Ovary (tissue), 3 donors: ENCODE data around the gene CCDC3.

ENCODE experiments used
- EP300 ChIP-seq: sonication (generic); formaldehyde crosslinking; IDR thresholded peaks from one replicate; pipeline ENCODE4 v1.6.1; 2017; ENCODE audit warnings: antibody characterized with exemption
- POLR2A ChIP-seq: fragments of 450-650 bp; IDR thresholded peaks from one replicate; pipeline ENCODE4 v1.6.1; 2017; ENCODE audit warnings: antibody characterized with exemption, mild to moderate bottlenecking, moderate library complexity
- TF ChIP-seq, protein P1 (sequence below), 3 donors: fragments of 450-650 bp in 2 of 3; fragments of 200-600 bp in 1 of 3; IDR thresholded peaks; one replicate each; pipeline versions ENCODE4 v1.5.1 to v1.8.0; 2016 to 2022; ENCODE audit warnings: antibody characterized with exemption in 3 of 3, mild to moderate bottlenecking in 1 of 3
- donor health status: DM: no; HTN: no; CAD: no.

DNA sequence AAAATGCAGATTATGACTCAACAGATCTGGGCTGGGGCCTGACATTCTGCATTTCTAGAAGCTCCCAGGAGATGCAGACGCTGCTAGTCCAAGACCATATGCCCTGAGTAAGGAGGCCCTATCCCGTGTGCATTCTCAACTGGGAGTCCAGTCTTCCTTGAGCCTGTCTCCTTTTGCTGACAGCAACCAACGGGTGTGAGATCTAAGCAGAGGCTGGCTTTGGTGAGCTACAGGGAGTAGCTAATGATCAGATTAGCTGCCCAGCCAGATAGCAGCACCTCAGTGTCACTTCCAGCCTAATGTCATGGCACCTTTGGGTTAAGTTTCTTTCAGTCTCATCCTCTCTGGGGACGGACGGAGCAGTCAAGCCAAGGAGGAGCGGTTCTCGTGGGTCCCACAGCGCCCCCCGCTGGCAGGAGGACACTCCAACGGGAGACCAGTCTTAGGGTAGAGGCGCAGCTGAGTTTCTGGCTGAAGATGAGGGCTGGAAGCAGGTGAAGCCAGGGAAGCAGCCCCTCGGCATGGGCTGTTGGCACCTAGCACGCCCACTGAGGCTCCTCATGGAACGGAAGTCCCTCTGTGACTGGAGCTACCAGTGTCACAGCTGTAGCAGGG is 154.0 kb downstream of the CCDC3 start:
- TF ChIP-seq POLR2A, result no peak
- TF ChIP-seq, protein P1, sequence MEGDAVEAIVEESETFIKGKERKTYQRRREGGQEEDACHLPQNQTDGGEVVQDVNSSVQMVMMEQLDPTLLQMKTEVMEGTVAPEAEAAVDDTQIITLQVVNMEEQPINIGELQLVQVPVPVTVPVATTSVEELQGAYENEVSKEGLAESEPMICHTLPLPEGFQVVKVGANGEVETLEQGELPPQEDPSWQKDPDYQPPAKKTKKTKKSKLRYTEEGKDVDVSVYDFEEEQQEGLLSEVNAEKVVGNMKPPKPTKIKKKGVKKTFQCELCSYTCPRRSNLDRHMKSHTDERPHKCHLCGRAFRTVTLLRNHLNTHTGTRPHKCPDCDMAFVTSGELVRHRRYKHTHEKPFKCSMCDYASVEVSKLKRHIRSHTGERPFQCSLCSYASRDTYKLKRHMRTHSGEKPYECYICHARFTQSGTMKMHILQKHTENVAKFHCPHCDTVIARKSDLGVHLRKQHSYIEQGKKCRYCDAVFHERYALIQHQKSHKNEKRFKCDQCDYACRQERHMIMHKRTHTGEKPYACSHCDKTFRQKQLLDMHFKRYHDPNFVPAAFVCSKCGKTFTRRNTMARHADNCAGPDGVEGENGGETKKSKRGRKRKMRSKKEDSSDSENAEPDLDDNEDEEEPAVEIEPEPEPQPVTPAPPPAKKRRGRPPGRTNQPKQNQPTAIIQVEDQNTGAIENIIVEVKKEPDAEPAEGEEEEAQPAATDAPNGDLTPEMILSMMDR (IDR thresholded peaks at IDR 0.05), result no peak
- no peak for TF ChIP-seq EP300
